Measurements from ENCODE around the gene PLCL2.

The PLCL2 gene

DNA sequence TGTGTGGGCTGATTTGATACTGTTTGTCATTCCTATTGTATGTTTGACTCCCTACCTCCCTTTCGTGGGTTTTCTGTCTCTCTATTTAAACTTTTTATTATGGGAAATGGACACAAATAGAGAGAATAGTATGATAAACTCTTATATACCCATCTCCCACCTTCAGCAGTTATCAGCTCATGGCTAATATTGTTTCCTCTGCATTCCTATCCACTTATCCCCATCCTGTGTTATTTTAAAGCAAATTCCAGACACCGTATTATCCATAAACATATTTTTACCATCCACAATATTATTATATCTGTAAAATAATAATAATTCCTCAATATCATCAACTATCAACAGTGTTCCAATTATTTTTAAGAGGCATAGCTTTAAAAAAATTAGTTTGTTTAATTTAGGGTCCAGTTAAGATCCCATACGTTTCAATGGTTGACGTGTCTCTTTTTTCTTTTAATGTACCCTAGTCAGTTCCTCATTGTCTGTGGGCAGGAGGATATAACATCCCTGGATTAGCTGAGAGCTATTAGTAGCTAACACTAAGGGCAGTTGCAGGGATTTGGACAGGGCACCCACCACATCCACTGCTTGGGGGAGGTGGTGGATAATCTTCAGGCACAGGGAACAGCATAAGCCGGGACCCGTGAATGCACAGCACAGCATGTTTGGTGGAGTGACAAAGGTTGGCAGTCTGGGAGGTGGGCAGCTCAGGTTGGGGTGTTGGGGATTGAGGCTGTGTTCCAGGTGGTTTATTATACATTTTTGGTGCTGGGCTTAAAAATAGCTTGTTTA, 23.5 kb downstream of the PLCL2 start:
- ChIA-PET POLR2A (no interaction called here), CTCF (interaction anchor here (0.8 to 1.5 kb wide), 3 partner anchors 12 to 307 kb away, joined by 3 to 5 read pairs (median 3); no protein-coding TSS in a partner anchor)
- no peak for DNase-seq (ENCODE audit: low read depth, low spot score)
- TF ChIP-seq, protein P1, sequence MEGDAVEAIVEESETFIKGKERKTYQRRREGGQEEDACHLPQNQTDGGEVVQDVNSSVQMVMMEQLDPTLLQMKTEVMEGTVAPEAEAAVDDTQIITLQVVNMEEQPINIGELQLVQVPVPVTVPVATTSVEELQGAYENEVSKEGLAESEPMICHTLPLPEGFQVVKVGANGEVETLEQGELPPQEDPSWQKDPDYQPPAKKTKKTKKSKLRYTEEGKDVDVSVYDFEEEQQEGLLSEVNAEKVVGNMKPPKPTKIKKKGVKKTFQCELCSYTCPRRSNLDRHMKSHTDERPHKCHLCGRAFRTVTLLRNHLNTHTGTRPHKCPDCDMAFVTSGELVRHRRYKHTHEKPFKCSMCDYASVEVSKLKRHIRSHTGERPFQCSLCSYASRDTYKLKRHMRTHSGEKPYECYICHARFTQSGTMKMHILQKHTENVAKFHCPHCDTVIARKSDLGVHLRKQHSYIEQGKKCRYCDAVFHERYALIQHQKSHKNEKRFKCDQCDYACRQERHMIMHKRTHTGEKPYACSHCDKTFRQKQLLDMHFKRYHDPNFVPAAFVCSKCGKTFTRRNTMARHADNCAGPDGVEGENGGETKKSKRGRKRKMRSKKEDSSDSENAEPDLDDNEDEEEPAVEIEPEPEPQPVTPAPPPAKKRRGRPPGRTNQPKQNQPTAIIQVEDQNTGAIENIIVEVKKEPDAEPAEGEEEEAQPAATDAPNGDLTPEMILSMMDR (IDR thresholded peaks at IDR 0.05; ENCODE audit: insufficient read depth, low read length, missing control alignments): no peak
- H3K4me3 ChIP-seq (ENCODE audit: low read depth, low read length): no peak overlapping the region

DNA sequence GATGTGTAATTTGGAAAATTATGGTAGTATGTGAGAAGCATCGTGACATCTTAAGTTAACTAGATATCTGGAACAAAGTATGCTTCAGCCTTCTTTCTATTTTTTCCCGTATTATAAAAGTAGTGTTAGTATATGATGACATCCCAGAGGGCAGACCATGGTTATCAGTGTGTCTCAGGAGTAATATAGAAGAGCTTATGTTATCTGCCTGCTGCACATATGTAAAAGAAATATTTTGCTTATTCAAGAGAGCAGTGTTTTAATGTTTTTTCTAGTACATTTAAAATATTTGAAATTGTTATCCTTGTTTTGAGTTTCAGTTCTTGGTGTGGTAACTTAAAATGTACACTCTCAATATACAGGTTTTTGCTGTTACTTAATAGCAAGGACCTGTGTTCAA, 24.1 kb downstream of the PLCL2 start:
- ChIA-PET CTCF (interaction anchor here (0.8 to 1.5 kb wide), 3 partner anchors 12 to 307 kb away, joined by 3 to 5 read pairs (median 3); no protein-coding TSS in a partner anchor), POLR2A (no interaction called here)
- H3K4me3 ChIP-seq (ENCODE audit: low read depth, low read length): no peak overlapping the region
- TF ChIP-seq, protein P1 (IDR thresholded peaks at IDR 0.05; ENCODE audit: insufficient read depth, low read length, missing control alignments): no peak
- no peak for DNase-seq (ENCODE audit: low read depth, low spot score)

DNA sequence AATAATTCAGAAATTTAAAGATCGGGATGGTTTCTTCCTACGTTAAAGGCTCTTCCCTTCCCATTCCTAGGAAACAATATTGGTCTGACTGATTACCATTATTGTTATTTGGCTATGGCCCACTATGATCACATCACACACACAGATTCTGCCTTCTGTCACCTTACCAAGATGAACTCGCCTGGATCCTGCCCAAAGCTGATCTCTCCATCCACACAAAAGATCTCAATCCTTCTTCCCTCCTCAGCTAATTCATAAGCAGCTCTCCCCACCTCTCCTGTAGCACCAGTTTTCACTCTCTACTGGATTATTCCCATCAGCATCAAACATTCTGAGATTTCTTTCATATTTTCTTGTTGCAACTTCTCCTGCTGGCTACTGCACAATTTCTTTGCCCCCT, 25.0 kb downstream of the PLCL2 start:
- H3K4me3 ChIP-seq (ENCODE audit: low read depth, low read length): no peak overlapping the region
- TF ChIP-seq, protein P1 (IDR thresholded peaks at IDR 0.05; ENCODE audit: insufficient read depth, low read length, missing control alignments): no peak
- ChIA-PET POLR2A (no interaction called here), CTCF (no interaction called here)
- no peak for DNase-seq (ENCODE audit: low read depth, low spot score)

DNA sequence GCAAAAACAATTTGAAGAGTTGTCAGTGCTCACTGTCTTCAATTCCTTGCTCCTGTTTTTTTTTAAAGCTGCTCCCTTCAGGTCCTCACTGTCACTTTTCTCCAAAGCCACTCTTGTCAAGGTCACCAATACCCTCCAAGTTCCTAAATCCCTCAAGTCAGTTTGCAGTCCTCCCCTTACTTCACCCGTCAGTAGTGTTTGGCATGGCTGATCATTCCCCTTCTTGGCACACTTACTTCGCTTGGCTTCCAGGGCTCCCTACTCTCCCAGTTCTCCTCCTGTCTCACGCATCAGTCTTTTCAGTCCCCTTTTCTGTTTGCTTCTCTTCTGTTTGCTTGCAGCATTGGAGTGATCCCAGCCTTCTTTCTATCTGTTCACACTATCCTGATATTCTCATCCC, 25.5 kb downstream of the PLCL2 start:
- POLR2A ChIA-PET: no interaction called here
- H3K4me3 ChIP-seq (ENCODE audit: low read depth, low read length): no peak overlapping the region
- TF ChIP-seq, protein P1 (IDR thresholded peaks at IDR 0.05; ENCODE audit: insufficient read depth, low read length, missing control alignments): no peak
- no peak for DNase-seq (ENCODE audit: low read depth, low spot score)
- CTCF ChIA-PET: no interaction called here

DNA sequence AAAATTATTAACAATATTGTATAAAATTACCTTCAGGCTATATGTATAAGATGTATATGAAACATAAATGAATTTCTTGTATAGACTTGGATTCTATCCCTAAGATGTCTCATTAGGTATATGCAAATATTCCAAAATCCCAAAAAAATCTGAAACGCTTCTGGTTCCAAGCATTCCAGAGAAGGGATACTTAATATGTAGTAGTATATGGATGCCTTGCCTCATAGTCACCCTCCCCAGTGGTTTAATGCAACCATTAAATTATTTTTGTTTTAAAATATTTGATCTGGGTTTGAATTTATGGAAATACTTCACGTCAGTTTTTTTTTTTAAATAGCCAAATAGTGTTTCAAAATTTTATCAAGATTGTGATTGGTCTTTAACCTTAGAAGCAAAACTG, 27.2 kb downstream of the PLCL2 start:
- DNase-seq (ENCODE audit: low read depth, low spot score): no peak
- no peak overlapping the region for H3K4me3 ChIP-seq (ENCODE audit: low read depth, low read length)
- POLR2A ChIA-PET: no interaction called here
- TF ChIP-seq, protein P1 (IDR thresholded peaks at IDR 0.05; ENCODE audit: insufficient read depth, low read length, missing control alignments): no peak
- CTCF ChIA-PET: no interaction called here

GRCh38 chr3:16912400-16913263, 27.9 kb downstream of the PLCL2 start:
- H3K4me3 ChIP-seq (ENCODE audit: low read depth, low read length): no peak overlapping the region

More at GRCh38 chr3:16912400-16913263, 27.9 kb downstream of the PLCL2 start:
- CTCF ChIA-PET: no interaction called here
- TF ChIP-seq, protein P1 (IDR thresholded peaks at IDR 0.05; ENCODE audit: insufficient read depth, low read length, missing control alignments): no peak
- no peak for DNase-seq (ENCODE audit: low read depth, low spot score)
- POLR2A ChIA-PET: no interaction called here
